Activated CD8-positive, alpha-beta memory T cell treated with anti-CD3 and anti-CD28 coated beads for 36 hours (primary cell): ENCODE measurements around the gene DNAAF9. TPM values are rescaled to one million over a fixed set of nuclear protein-coding genes. Genes with fewer than 3 reads are reported as not detected.

Source experiments
- CTCF ChIA-PET: fragments of 350-600 bp; sonication (Branson Sonifier 250); formaldehyde crosslinking; loops from one replicate; lab custom pipeline; 2021; ENCODE audit warnings: antibody characterized with exemption; lab: Charles Lee
- POLR2A ChIA-PET: fragments of 350-600 bp; sonication (Branson Sonifier 250); formaldehyde crosslinking; loops from one replicate; lab custom pipeline; 2021; ENCODE audit warnings: antibody characterized with exemption; lab: Charles Lee
- total RNA-seq, 2 experiments: library from RNA; stranded (reverse); gene quantifications; one replicate each; pipeline ENCODE4 v1.2.3, GENCODE V29; 2021

Gene DNAAF9
- total RNA-seq, 2 experiments from 2014 or later, result 2.2 to 2.3 TPM

- ChIA-PET CTCF (no interaction called here), POLR2A (no interaction called here)
Observed at GRCh38 chr20:3414122-3414521, 6.7 kb upstream of the DNAAF9 start.

DNA sequence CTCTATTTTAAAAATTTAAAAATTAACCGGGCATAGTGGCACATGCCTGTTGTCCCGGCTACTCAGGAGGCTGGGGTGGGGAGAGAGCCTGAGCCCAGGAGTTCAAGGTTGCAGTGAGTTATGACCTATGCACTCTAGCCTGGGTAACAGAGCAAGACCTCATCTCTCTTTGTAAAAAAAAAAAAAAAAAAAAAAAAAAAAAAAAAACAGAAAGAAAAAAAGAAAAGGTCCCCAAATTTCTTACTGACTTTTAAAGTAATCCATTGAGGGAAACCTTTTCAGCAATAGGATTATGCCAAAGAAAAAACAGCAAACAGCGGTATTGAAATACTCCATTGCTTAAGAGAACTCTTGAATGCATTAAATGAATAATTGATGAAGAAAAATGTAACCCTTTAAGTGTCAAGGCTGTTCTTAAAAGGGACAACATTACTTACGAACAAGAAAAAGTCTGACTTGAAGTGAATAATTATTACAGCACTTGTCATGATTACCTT is 6.0 kb upstream of the DNAAF9 start:
- CTCF ChIA-PET, result no interaction called here

DNA sequence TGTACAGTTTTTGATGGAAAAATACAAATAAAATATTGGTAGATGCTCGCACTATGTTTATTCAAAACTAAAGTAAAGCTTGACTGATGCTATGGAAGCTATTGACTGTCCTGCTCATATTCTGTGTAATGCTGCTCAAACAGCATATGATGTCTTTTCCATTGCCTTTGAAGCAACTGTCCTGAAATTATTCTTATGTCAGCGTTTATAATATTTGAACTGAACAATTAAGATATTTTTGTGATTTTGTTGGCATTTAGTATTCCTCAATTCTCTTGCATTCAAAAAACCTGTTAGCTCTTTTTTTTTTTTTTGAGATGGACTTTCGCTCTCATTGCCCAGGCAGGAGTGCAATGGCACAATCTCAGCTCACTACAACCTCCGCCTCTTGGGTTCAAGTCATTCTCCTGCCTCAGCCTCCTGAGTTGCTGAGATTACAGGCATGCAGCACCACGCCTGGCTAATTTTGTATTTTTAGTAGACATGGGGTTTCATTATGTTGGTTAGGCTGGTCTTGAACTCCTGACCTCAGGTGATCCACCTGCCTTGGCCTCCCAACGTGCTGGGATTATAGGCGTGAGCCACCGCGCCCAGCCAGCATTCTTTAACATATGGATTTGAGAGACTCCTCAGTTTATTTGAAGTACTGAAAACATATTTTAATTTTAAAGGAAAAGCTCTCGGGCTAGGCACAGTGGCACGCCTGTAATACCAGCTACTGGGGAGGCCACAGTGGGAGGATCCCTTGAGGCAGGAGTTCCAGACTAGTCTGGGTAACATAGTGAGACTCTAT is 5.3 kb upstream of the DNAAF9 start:
- ChIA-PET POLR2A (interaction anchor here (0.6 kb wide), 1 partner anchor 96 kb away, joined by 3 read pairs; no protein-coding TSS in a partner anchor), CTCF (no interaction called here)

More for the DNA sequence above, 6.0 kb upstream of the DNAAF9 start:
- POLR2A ChIA-PET, result no interaction called here

GRCh38 chr20:3410464-3410863 is 3.0 kb upstream of the DNAAF9 start:
- ChIA-PET CTCF (no interaction called here), POLR2A (no interaction called here)

DNA sequence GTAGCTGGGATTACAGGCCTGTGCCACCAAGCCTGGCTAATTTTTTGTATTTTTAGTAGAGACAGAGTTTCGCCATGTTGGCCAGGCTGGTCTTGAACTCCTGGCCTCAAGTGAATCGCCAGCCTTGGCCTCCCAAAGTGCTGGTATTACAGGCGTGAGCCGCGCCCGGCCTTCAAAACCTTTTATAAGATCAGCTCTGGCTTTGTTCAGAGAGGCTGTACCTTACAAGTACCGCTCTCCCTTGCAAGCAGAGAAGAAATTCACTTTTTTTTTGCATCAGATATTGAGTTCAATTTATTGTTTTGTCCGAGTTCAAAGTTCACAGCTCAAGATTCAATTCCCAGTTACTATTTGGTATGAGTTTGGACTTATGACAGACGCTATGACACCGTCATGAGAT is 1.9 kb upstream of the DNAAF9 start:
- ChIA-PET CTCF (interaction anchor here (0.7 to 1.4 kb wide), 2 partner anchors 11 to 12 kb away, joined by 3 read pairs; no protein-coding TSS in a partner anchor), POLR2A (no interaction called here)

- POLR2A ChIA-PET, result interaction anchor here (0.9 to 1.9 kb wide), 3 partner anchors 12 to 391 kb away, joined by 3 to 5 read pairs (median 4); partner anchors contain the start of gene ATRN
Observed at GRCh38 chr20:3407771-3408637, 535 bp upstream of the DNAAF9 start.

GRCh38 chr20:3406481-3407039 is 909 bp downstream of the DNAAF9 start:
- ChIA-PET CTCF (interaction anchor here (0.5 to 2.0 kb wide), 3 partner anchors 8 to 58 kb away, joined by 3 to 5 read pairs (median 3); no protein-coding TSS in a partner anchor), POLR2A (no interaction called here)

More at GRCh38 chr20:3407771-3408637, 535 bp upstream of the DNAAF9 start:
- CTCF ChIA-PET, result interaction anchor here (0.6 to 2.0 kb wide), 5 partner anchors 9 to 289 kb away, joined by 3 to 5 read pairs (median 3); no protein-coding TSS in a partner anchor

- ChIA-PET POLR2A (interaction anchor here (0.5 kb wide), 1 partner anchor 124 kb away, joined by 3 read pairs; no protein-coding TSS in a partner anchor), CTCF (interaction anchor here (0.5 to 1.3 kb wide), 2 partner anchors 15 to 58 kb away, joined by 3 read pairs; no protein-coding TSS in a partner anchor)
Observed at GRCh38 chr20:3405696-3406358, 1.6 kb downstream of the DNAAF9 start.

GRCh38 chr20:3405139-3405538 is 2.3 kb downstream of the DNAAF9 start:
- ChIA-PET POLR2A (no interaction called here), CTCF (no interaction called here)

DNA sequence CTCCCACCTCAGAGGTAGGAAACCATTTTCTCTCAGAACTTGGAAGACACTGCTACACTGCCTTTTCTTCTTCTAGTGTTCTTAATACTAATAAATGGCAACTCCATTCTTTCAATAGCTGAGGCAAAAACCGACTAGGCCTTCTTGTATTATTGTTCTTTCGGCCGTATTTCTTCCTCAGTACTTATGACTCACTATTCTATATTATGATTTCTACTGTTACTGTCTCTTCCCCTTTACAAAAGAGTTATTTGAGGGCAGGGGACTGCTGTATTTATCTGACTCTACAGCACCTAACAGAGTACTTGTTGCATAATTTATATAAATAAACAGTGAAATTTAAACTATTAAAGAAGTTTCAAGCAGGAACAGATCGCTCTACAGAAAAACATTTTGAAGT is 3.1 kb downstream of the DNAAF9 start:
- ChIA-PET POLR2A (no interaction called here), CTCF (no interaction called here)

DNA sequence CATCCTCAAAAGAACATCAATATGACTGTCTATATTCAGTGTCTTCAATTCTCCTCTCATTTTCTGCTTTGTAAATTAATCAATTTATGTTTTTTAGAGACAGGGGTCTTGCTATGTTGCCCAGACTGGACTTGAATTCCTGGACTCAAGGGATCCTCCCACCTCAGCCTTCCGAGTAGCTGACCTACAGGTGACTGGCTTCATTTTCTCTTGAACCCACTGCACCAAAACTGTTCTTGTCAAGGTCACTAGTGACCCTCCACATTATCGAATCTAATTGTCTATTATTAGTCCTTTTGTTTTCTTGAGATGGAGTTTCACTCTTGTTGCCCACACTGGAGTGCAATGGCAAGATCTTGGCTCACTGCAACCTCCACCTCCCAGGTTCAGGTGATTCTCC is 3.7 kb downstream of the DNAAF9 start:
- ChIA-PET CTCF (no interaction called here), POLR2A (no interaction called here)

GRCh38 chr20:3402453-3402852 is 5.0 kb downstream of the DNAAF9 start:
- ChIA-PET CTCF (no interaction called here), POLR2A (no interaction called here)

GRCh38 chr20:3400260-3401155 is 7.0 kb downstream of the DNAAF9 start:
- CTCF ChIA-PET, result no interaction called here
- POLR2A ChIA-PET, result no interaction called here

DNA sequence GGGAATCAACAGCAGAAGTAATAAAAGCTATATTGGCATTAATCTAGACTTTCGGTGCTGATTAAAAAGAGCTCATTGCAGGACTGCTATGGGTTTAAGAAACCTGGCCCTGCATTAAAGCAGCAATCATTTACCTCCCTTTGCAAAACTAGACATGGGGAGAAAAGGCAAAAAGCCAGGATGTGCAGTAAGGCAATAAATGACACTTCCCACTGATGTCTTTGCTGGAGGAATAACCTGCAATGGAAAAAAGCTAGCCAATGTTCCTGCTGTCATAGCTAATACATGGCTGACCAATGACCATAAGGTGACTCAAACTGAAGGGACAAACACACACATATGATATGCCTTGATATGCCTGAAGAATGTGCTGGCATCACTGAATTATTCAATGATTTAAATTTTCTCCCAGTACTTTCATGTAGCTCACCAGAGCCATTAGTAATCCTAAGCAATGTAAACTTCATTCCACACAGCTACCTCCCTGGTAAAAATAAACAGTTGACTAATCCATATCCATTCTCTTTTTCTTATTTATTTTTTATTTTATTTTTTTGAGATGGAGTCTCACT is 8.7 kb downstream of the DNAAF9 start:
- ChIA-PET POLR2A (no interaction called here), CTCF (interaction anchor here (1.4 kb wide), 1 partner anchor 8 kb away, joined by 5 read pairs; the partner anchor contains the start of gene DNAAF9)

- ChIA-PET CTCF (no interaction called here), POLR2A (no interaction called here)
Observed at GRCh38 chr20:3396492-3396891, 11.0 kb downstream of the DNAAF9 start.

DNA sequence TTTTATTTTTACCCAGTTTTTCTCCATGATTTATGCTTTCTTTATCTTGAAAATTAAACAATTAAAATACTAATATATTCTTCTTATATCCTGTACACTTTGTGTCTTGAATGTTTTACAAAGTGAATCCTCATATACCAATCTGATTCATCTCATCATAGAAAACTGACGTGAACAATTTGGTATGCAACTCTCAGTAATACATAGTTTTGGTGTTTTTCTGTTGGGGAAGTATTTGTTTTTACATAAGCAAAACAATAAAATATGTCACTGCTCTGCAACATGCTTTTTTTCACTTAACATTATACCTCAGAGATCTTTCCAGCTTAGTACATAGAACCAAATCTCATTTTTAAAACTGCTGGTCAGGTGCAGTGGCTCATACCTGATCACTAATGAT is 14.7 kb downstream of the DNAAF9 start:
- ChIA-PET POLR2A (no interaction called here), CTCF (no interaction called here)

DNA sequence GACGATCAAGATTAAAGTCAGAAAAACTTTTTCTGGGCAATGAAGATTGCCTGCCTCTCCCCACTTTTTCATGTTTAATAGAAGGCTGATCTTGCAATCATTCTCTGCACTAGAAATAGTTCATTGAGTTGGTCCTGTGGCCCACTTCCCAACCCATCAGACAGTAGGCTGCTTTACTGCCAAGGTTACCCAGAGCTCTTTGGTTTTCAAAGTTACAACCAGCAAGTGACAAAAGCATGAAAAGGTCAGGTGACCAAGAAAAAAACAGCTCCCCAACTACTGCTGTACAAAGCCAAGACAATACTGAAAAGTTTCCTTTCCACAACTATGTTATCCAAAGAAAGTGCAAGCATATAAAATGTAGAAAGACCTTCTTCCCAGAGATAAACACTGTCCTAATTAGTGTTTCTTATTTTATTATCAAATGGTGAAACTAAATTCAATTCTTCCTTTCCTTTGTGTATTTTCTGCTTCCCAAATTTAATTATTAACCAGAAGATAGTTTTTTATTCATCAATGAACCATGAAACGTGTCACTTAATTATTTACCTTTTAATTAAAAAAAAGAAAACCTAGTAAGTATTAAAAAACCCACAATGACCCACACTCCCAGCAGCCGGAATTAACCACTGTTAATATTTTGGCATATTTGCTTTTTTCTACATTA is 16.6 kb downstream of the DNAAF9 start:
- ChIA-PET CTCF (no interaction called here), POLR2A (no interaction called here)
